ENCODE results near the gene BICD2. TPM values are rescaled to one million over a fixed set of nuclear protein-coding genes. Genes with fewer than 3 reads are reported as not detected.

Gene BICD2
- total RNA-seq, 4 donors from 2014 or later, result 15.7 to 29.3 (median 19.7) TPM

DNA sequence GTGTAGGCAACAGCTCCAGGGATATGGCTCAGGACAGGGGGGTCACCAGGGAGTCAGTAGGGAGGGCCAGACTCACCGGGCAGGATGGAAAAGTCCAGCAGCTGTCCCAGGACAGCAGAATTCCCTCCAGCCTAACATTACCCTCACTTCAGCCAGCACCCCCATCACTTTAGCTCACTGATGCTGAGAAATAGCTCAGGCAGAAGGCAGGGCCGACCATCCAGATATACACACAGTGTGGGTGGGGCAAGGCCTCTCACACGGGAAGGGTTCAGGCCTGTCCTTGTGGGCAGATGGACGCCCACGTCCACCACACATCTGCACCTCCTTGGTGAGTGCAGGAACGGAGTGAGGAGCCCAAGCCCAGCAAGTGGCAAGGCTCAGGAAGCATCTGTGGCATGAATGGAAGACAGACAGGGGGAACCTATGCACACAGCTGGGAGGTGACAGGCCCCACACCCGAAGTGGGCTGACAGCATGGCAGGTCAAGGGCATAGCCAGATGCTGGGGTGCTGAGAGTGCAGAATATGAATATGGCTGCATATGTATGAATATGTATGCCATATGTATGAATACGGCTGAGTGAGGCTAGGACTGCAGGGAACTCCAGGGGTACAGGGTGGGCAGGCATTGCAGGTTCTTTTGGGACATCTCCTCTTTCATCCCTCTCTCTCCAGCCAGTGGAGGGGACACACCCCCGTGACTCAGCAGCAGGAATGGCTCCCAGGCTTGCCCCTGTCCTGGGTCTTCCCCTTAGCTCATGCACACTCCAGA is 17.0 kb downstream of the BICD2 start:
- no peak for DNase-seq
- WGBS, 2 donors (ENCODE audit: low coverage in 1 of 2), result 68 to 75% methylated on average over 6 to 9 of the region's 9 CpGs
- in situ Hi-C loops (cut with MboI; ENCODE audit: low pct_ligation_motif_present in 1 of 4, low pct_unique_long_range_greater_than_20kb in 1 of 4, low sequenced_read_pairs in 3 of 4) (no loop called here), intact Hi-C loops (cut with DNase I; ENCODE audit: low total_unique reads) (no loop called here)
- Histone ChIP-seq H3K27me3 (no peaks in the 10 kb centered on the region), H3K4me3 (no peak overlapping the region), H3K36me3 (no peaks in the 10 kb centered on the region), H3K9me3 (no peaks in the 10 kb centered on the region), H3K4me1 (peaks cover 20 to 41% (median 24%) of the 10 kb centered on the region in 4 donors), H3K27ac (no peak overlapping the region)
- TF ChIP-seq, protein P1, sequence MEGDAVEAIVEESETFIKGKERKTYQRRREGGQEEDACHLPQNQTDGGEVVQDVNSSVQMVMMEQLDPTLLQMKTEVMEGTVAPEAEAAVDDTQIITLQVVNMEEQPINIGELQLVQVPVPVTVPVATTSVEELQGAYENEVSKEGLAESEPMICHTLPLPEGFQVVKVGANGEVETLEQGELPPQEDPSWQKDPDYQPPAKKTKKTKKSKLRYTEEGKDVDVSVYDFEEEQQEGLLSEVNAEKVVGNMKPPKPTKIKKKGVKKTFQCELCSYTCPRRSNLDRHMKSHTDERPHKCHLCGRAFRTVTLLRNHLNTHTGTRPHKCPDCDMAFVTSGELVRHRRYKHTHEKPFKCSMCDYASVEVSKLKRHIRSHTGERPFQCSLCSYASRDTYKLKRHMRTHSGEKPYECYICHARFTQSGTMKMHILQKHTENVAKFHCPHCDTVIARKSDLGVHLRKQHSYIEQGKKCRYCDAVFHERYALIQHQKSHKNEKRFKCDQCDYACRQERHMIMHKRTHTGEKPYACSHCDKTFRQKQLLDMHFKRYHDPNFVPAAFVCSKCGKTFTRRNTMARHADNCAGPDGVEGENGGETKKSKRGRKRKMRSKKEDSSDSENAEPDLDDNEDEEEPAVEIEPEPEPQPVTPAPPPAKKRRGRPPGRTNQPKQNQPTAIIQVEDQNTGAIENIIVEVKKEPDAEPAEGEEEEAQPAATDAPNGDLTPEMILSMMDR (IDR thresholded peaks at IDR 0.05), result no peak

DNA sequence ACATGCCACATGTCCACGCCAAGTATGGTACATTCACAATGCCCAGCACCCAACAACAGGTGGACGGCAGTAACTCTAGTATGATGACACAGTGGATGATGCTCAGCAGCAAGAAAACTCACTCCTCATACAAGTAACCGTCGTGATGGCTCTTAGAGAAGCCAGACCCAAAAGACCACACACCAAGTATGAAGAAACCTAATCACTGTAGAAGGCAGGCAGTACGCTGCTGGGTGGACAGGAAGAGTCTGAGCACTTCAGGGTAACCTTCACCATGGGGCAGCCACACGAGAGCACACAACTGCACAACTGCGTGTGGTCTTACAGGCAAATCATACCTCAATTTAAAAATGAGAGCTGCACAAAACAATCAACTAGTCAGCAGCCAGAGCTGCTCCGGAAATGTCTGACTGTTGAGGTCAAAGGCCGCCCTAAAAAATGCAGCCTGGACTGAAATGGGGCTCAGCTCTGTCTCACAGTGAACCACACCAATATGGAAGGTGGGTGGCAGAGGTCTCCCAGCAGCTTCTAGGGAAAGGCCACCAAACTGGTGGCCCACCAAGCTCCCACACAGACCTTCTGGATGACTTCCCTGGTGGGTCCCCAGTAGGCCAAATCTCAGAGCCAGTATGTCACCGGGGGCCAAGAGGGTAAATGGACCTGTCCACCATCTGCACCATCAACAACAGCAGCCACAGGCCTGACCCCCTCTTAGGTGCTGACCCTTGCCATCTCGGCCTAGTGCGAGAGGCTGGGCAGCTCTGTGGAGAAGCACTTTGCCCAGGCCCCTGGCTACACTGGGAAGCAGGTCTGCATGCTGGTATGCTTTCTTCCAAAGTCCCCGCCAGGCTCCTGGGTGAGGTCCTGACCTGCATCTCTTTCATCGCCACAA is 17.8 kb downstream of the BICD2 start:
- intact Hi-C loops (cut with DNase I; ENCODE audit: low total_unique reads) (no loop called here), in situ Hi-C loops (cut with MboI; ENCODE audit: low pct_ligation_motif_present in 1 of 4, low pct_unique_long_range_greater_than_20kb in 1 of 4, low sequenced_read_pairs in 3 of 4) (no loop called here)
- Histone ChIP-seq H3K27ac (no peak overlapping the region), H3K36me3 (no peaks in the 10 kb centered on the region), H3K27me3 (no peaks in the 10 kb centered on the region), H3K4me1 (peaks cover 20 to 44% (median 24%) of the 10 kb centered on the region in 4 donors), H3K9me3 (no peaks in the 10 kb centered on the region), H3K4me3 (no peak overlapping the region)
- WGBS, 2 donors (ENCODE audit: low coverage in 1 of 2), result 75 to 84% methylated on average over 4 to 14 of the region's 14 CpGs
- no peak for DNase-seq
- TF ChIP-seq POLR2AphosphoS5 (IDR thresholded peaks at IDR 0.05) (no peak), EP300 (IDR thresholded peaks at IDR 0.05; ENCODE audit: low read depth) (no peak)

DNA sequence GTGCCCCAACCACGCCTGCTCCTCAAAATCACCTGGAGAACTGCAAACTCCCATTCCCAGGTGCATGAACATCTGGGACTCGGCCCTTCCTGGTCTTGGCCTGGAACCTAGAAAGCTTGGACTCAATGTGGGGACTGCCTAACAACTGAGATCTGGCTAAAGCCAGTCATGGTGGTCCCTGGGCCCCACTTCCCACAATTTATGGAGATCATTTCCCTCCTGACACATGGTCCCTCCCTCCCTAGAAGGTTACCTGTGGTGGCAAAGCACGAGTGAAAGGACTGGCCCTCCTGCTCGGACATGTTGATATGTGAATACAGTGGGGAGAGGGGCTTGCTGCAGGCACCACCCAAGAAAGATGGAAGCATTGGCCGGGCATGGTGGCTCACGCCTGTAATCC is 18.8 kb downstream of the BICD2 start:
- Histone ChIP-seq H3K27me3 (no peaks in the 10 kb centered on the region), H3K4me1 (peaks cover 24 to 53% (median 27%) of the 10 kb centered on the region in 4 donors), H3K27ac (no peak overlapping the region), H3K9me3 (no peaks in the 10 kb centered on the region), H3K36me3 (no peaks in the 10 kb centered on the region), H3K4me3 (no peak overlapping the region)
- WGBS, 2 donors (ENCODE audit: low coverage in 1 of 2), result 78% methylated on average over 6 of the region's 6 CpGs; no CpG with 5 or more reads in 1 of the 2 donors
- in situ Hi-C loops (cut with MboI; ENCODE audit: low pct_ligation_motif_present in 1 of 4, low pct_unique_long_range_greater_than_20kb in 1 of 4, low sequenced_read_pairs in 3 of 4), result no loop called here
- TF ChIP-seq POLR2AphosphoS5 (IDR thresholded peaks at IDR 0.05) (no peak), POLR2A (IDR thresholded peaks at IDR 0.05) (no peak), EP300 (IDR thresholded peaks at IDR 0.05; ENCODE audit: low read depth) (no peak)
- TF ChIP-seq, protein P1 (IDR thresholded peaks at IDR 0.05), result no peak
- no peak for DNase-seq
- intact Hi-C loops (cut with DNase I; ENCODE audit: low total_unique reads), result no loop called here

DNA sequence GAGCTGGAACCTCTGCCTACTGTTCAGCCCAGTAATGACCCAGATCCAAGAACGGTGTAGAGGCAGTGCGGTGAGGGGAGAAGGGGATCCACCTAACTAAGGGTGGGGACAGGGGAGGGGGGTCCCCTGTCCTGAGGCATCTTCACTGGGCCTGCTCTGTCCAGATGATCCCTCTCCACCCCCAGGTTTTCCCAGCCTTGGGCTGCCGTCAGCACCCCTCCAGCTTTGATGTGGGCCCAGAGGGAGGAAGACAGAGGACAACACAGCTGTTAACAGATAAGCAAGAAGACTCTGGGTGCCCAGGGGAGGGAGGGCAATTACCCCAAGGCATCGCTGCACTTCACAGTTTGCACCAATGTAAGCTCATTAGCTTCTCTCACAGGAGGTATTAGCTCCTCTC is 19.3 kb downstream of the BICD2 start:
- 79% methylated on average over 4 of the region's 4 CpGs; no CpG with 5 or more reads in 1 of the 2 donors for WGBS, 2 donors (ENCODE audit: low coverage in 1 of 2)
- in situ Hi-C loops (cut with MboI; ENCODE audit: low pct_ligation_motif_present in 1 of 4, low pct_unique_long_range_greater_than_20kb in 1 of 4, low sequenced_read_pairs in 3 of 4), result no loop called here

More for the DNA sequence above, 19.3 kb downstream of the BICD2 start:
- intact Hi-C loops (cut with DNase I; ENCODE audit: low total_unique reads), result no loop called here
- no peaks in the 10 kb centered on the region for H3K9me3 ChIP-seq
- no peaks in the 10 kb centered on the region for H3K36me3 ChIP-seq
- no peak overlapping the region for H3K4me3 ChIP-seq
- no peaks in the 10 kb centered on the region for H3K27me3 ChIP-seq
- no peak overlapping the region for H3K27ac ChIP-seq
- DNase-seq, result no peak
- peaks cover 28 to 59% (median 32%) of the 10 kb centered on the region in 4 donors for H3K4me1 ChIP-seq
- TF ChIP-seq, protein P1 (IDR thresholded peaks at IDR 0.05), result no peak
- TF ChIP-seq POLR2AphosphoS5 (IDR thresholded peaks at IDR 0.05) (no peak), EP300 (IDR thresholded peaks at IDR 0.05; ENCODE audit: low read depth) (no peak), POLR2A (IDR thresholded peaks at IDR 0.05) (no peak)
